Astrocyte (in vitro differentiated cells and primary cell): ENCODE measurements around the gene HPF1. TPM values are rescaled to one million over a fixed set of nuclear protein-coding genes. Genes with fewer than 3 reads are reported as not detected.

Source experiments
- DNase-seq: peaks from one replicate; pipeline ENCODE4 v3.0.0-alpha.2; 2010; ENCODE audit warnings: low read depth
- FAIRE-seq: peaks from 2 replicates; lab custom pipeline; 2011; peaks lifted over from hg19 to GRCh38; lab: Jason Lieb, UNC
- H2AFZ ChIP-seq: 2 replicates; pipeline ENCODE4 v1.6.0; 2012; ENCODE audit warnings: low read depth, low read length, inconsistent platforms
- H3K27ac ChIP-seq: 2 replicates; pipeline ENCODE4 v1.5.1; 2011; ENCODE audit warnings: low read depth, low read length, inconsistent platforms
- H3K27me3 ChIP-seq: 2 replicates; pipeline ENCODE4 v1.6.0; 2011; ENCODE audit warnings: low read length, inconsistent platforms; ENCODE audit not compliant: insufficient read depth
- H3K36me3 ChIP-seq: 2 replicates; pipeline ENCODE4 v1.5.1; 2011; ENCODE audit warnings: low read length, inconsistent platforms; ENCODE audit not compliant: insufficient read depth
- H3K4me1 ChIP-seq: 2 replicates; pipeline ENCODE4 v1.5.1; 2011; ENCODE audit warnings: low read length, inconsistent platforms; ENCODE audit not compliant: insufficient read depth
- H3K4me2 ChIP-seq: 2 replicates; pipeline ENCODE4 v1.6.0; 2012; ENCODE audit warnings: low read length, inconsistent platforms
- H3K4me3 ChIP-seq: 2 replicates; pipeline ENCODE4 v1.5.1; 2011; ENCODE audit warnings: low read depth, mild to moderate bottlenecking, low read length, inconsistent platforms; ENCODE audit not compliant: insufficient read depth
- H3K79me2 ChIP-seq: 2 replicates; pipeline ENCODE4 v1.6.0; 2012; ENCODE audit warnings: mild to moderate bottlenecking, low read length, inconsistent platforms; ENCODE audit not compliant: insufficient read depth
- H3K9ac ChIP-seq: 2 replicates; pipeline ENCODE4 v1.6.0; 2012; ENCODE audit warnings: mild to moderate bottlenecking, low read length, inconsistent platforms
- H3K9me3 ChIP-seq: 2 replicates; pipeline ENCODE4 v1.5.1; 2012; ENCODE audit warnings: low read depth, mild to moderate bottlenecking, low read length, inconsistent platforms; ENCODE audit not compliant: insufficient read depth
- H4K20me1 ChIP-seq: 2 replicates; pipeline ENCODE4 v1.6.0; 2012; ENCODE audit warnings: low read length, inconsistent platforms; ENCODE audit not compliant: insufficient read depth
- H3K27ac Mint-ChIP-seq: one replicate; pipeline ENCODE4 v1.8.0; 2021; ENCODE audit warnings: mild to moderate bottlenecking, mixed read lengths; ENCODE audit not compliant: unreplicated experiment
- H3K27me3 Mint-ChIP-seq: one replicate; pipeline ENCODE4 v1.8.0; 2021; ENCODE audit warnings: low read depth, mixed read lengths; ENCODE audit not compliant: unreplicated experiment
- H3K36me3 Mint-ChIP-seq: one replicate; pipeline ENCODE4 v1.8.0; 2021; ENCODE audit warnings: low read depth, mixed read lengths; ENCODE audit not compliant: unreplicated experiment
- H3K4me1 Mint-ChIP-seq: one replicate; pipeline ENCODE4 v1.8.0; 2021; ENCODE audit warnings: low read depth, mixed read lengths; ENCODE audit not compliant: unreplicated experiment
- H3K4me3 Mint-ChIP-seq: one replicate; pipeline ENCODE4 v1.8.0; 2021; ENCODE audit warnings: mild to moderate bottlenecking, moderate library complexity, mixed read lengths; ENCODE audit not compliant: unreplicated experiment
- H3K9me3 Mint-ChIP-seq: one replicate; pipeline ENCODE4 v1.8.0; 2021; ENCODE audit warnings: mild to moderate bottlenecking, mixed read lengths; ENCODE audit not compliant: unreplicated experiment
- CTCF ChIP-seq: IDR thresholded peaks from 2 replicates; pipeline ENCODE4 v1.5.1; 2011; ENCODE audit warnings: low read depth, mild to moderate bottlenecking, inconsistent platforms, low read length, moderate library complexity; ENCODE audit not compliant: insufficient read depth
- EZH2 ChIP-seq: IDR thresholded peaks from 2 replicates; pipeline ENCODE4 v1.6.1; 2012; ENCODE audit warnings: mild to moderate bottlenecking, low read length, inconsistent platforms; ENCODE audit not compliant: insufficient read depth
- total RNA-seq: library from RNA; stranded (reverse); gene quantifications from 2 replicates; pipeline ENCODE4 v1.2.1, GENCODE V29; 2021

Gene HPF1
- total RNA-seq, 1 donor from 2014 or later: 19.7 TPM

- H3K27me3 Mint-ChIP-seq: peaks cover 1% of the 10 kb centered on the region
- no peak for FAIRE-seq
- no peak for TF ChIP-seq EZH2
- no peak for TF ChIP-seq CTCF
- H3K79me2 ChIP-seq: no peaks in the 10 kb centered on the region
- no peak overlapping the region for H3K4me3 Mint-ChIP-seq
- H3K4me3 ChIP-seq: no peak overlapping the region
- H3K27ac ChIP-seq: no peak overlapping the region
- H4K20me1 ChIP-seq: no peaks in the 10 kb centered on the region
- no peaks in the 10 kb centered on the region for H3K4me1 ChIP-seq
- peak overlapping the region; percentile 82 for H3K27ac Mint-ChIP-seq
- no peaks in the 10 kb centered on the region for H3K9me3 ChIP-seq
- H3K4me2 ChIP-seq: no peak overlapping the region
- no peak overlapping the region for H2AFZ ChIP-seq
- no peaks in the 10 kb centered on the region for H3K36me3 Mint-ChIP-seq
- peaks cover 2% of the 10 kb centered on the region for H3K9me3 Mint-ChIP-seq
- no peaks in the 10 kb centered on the region for H3K36me3 ChIP-seq
- no peak overlapping the region for H3K9ac ChIP-seq
- no peaks in the 10 kb centered on the region for H3K27me3 ChIP-seq
- DNase-seq: no peak
- peaks cover 4% of the 10 kb centered on the region for H3K4me1 Mint-ChIP-seq
Measured at GRCh38 chr4:169770416-169770815, 12.7 kb upstream of the HPF1 start.

- H3K4me1 Mint-ChIP-seq: peaks cover 4% of the 10 kb centered on the region
- Histone ChIP-seq H3K79me2 (no peaks in the 10 kb centered on the region), H3K4me1 (no peaks in the 10 kb centered on the region), H3K9ac (no peak overlapping the region), H4K20me1 (no peaks in the 10 kb centered on the region), H2AFZ (no peak overlapping the region), H3K36me3 (no peaks in the 10 kb centered on the region), H3K4me2 (no peak overlapping the region), H3K4me3 (no peak overlapping the region), H3K27me3 (no peaks in the 10 kb centered on the region), H3K9me3 (no peaks in the 10 kb centered on the region), H3K27ac (no peak overlapping the region)
- H3K27ac Mint-ChIP-seq: no peak overlapping the region
- TF ChIP-seq EZH2 (no peak), CTCF (no peak)
- no peak for FAIRE-seq
- no peak for DNase-seq
- no peaks in the 10 kb centered on the region for H3K27me3 Mint-ChIP-seq
- H3K36me3 Mint-ChIP-seq: no peaks in the 10 kb centered on the region
- H3K4me3 Mint-ChIP-seq: no peak overlapping the region
- peaks cover 2% of the 10 kb centered on the region for H3K9me3 Mint-ChIP-seq
Measured at GRCh38 chr4:169768385-169768784, 10.6 kb upstream of the HPF1 start.

- H3K9ac ChIP-seq: no peak overlapping the region
- H3K27me3 Mint-ChIP-seq: no peaks in the 10 kb centered on the region
- no peaks in the 10 kb centered on the region for H3K36me3 ChIP-seq
- no peak overlapping the region for H2AFZ ChIP-seq
- no peaks in the 10 kb centered on the region for H4K20me1 ChIP-seq
- no peaks in the 10 kb centered on the region for H3K4me1 ChIP-seq
- H3K4me2 ChIP-seq: no peak overlapping the region
- H3K4me3 ChIP-seq: no peak overlapping the region
- H3K4me1 Mint-ChIP-seq: peaks cover 4% of the 10 kb centered on the region
- no peaks in the 10 kb centered on the region for H3K79me2 ChIP-seq
- H3K9me3 ChIP-seq: no peaks in the 10 kb centered on the region
- no peak for DNase-seq
- TF ChIP-seq EZH2: no peak
- no peaks in the 10 kb centered on the region for H3K27me3 ChIP-seq
- no peak overlapping the region for H3K4me3 Mint-ChIP-seq
- no peak for FAIRE-seq
- H3K27ac ChIP-seq: no peak overlapping the region
- no peak overlapping the region for H3K27ac Mint-ChIP-seq
- peaks cover 2% of the 10 kb centered on the region for H3K9me3 Mint-ChIP-seq
- H3K36me3 Mint-ChIP-seq: no peaks in the 10 kb centered on the region
Measured at GRCh38 chr4:169766741-169767140, 9.0 kb upstream of the HPF1 start.
